Lower leg skin (tissue), 3 donors: ENCODE measurements around the gene RGMB.

Source experiments
- POLR2A ChIP-seq, 2 donors: fragments of 450-650 bp; IDR thresholded peaks; one replicate each; pipeline ENCODE4 v1.6.1; 2016 to 2017; ENCODE audit warnings: antibody characterized with exemption in 2 of 2, mild to moderate bottlenecking in 1 of 2, moderate library complexity in 1 of 2
- TF ChIP-seq, protein P1 (sequence below), 3 donors: fragments of 450-650 bp; IDR thresholded peaks; one replicate each; pipeline ENCODE4 v1.5.1; 2016; ENCODE audit warnings: antibody characterized with exemption in 3 of 3, mild to moderate bottlenecking in 3 of 3, moderate library complexity in 2 of 3

DNA sequence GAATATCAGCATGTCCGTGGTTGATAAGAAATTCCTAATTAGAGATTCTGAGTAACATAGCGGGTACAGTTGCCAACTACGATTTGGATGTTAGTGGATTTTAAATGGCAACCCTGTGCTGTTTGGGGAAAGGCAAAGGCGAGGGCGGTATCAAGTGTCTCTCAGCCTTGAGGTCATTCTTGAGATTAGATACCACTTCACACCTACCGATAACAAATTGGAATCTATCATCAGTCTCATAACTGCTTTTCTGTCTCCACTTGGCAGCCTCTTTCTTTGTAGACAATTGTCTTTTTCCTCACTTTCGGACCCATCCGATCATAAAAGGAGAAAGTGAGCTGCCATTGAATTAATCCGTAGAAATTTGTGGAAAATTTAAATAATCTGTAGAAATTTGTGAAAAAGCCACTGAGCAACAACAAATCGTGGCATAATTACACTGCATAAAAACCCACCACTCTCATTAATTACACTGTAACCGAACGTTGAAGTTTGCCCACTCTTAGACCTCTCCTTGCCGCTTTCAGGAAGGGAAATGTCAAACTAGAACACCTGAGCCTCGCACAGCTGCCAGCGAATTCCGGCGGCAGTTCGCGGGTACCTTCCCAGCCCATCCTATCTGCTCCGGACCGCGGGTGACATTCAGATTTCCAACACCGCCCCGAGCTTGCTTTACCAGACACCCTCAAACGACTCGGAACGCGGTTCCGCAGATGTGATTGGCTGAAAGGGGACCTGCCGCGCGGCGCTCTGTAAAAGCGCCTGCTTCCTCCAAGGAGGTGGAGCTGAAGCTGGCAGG, 849 bp upstream of the RGMB start:
- TF ChIP-seq POLR2A (IDR thresholded peaks at IDR 0.05) = no peak
- TF ChIP-seq, protein P1, sequence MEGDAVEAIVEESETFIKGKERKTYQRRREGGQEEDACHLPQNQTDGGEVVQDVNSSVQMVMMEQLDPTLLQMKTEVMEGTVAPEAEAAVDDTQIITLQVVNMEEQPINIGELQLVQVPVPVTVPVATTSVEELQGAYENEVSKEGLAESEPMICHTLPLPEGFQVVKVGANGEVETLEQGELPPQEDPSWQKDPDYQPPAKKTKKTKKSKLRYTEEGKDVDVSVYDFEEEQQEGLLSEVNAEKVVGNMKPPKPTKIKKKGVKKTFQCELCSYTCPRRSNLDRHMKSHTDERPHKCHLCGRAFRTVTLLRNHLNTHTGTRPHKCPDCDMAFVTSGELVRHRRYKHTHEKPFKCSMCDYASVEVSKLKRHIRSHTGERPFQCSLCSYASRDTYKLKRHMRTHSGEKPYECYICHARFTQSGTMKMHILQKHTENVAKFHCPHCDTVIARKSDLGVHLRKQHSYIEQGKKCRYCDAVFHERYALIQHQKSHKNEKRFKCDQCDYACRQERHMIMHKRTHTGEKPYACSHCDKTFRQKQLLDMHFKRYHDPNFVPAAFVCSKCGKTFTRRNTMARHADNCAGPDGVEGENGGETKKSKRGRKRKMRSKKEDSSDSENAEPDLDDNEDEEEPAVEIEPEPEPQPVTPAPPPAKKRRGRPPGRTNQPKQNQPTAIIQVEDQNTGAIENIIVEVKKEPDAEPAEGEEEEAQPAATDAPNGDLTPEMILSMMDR (IDR thresholded peaks at IDR 0.05) = no peak
